ENCODE data around the gene COA1. TPM values are rescaled to one million over a fixed set of nuclear protein-coding genes. Genes with fewer than 3 reads are reported as not detected.
"Not testable (repeated sequence)": the region's sequence is repeated elsewhere in the genome, so short reads cannot be mapped to it uniquely, and the experiment has no call there.

The COA1 gene, protein sequence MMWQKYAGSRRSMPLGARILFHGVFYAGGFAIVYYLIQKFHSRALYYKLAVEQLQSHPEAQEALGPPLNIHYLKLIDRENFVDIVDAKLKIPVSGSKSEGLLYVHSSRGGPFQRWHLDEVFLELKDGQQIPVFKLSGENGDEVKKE
- total RNA-seq, result 43.7 and 56.1 TPM in 2 replicates

DNA sequence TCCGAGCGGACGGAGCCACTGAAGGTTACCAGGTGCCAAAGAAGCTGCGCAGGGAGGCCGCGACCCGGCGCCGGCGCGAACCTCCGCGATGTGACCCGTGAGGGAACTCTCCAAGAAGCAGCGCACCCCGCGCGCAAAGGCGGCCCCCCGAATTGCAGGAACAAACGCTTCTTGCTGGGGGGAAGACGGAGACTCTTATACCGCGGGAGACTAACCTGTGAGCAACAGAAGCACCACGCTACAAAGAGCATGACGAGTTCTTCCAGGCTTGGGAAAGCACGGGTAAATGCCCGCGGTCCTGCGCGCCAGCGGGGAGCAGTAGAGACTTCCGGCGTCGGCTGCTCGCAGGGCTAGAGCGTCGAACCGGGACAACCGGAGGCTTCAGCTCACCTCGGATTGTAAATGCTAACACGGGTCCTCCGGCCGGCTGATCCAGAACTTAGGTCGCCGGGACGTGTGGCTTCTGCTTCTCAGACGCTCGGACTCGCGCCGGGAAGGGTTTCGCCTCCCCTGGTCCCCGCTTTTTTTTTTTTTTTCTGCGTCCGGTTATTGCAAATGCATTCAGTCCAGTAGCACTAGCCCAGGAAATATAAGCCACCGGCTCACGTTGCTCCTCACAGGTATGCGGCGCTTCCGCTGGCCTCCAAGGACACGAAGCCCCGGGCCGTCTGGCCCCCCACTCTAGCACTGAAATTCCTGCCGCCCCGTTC, at the start of gene COA1:
Gene COA1, minus strand, starts transcription at position 310 of the 710 bp plus-strand sequence. CDS start 80,909 bp downstream, outside the sequence.
- DNase-seq (ENCODE audit: low read depth), result peak; percentile 86

DNA sequence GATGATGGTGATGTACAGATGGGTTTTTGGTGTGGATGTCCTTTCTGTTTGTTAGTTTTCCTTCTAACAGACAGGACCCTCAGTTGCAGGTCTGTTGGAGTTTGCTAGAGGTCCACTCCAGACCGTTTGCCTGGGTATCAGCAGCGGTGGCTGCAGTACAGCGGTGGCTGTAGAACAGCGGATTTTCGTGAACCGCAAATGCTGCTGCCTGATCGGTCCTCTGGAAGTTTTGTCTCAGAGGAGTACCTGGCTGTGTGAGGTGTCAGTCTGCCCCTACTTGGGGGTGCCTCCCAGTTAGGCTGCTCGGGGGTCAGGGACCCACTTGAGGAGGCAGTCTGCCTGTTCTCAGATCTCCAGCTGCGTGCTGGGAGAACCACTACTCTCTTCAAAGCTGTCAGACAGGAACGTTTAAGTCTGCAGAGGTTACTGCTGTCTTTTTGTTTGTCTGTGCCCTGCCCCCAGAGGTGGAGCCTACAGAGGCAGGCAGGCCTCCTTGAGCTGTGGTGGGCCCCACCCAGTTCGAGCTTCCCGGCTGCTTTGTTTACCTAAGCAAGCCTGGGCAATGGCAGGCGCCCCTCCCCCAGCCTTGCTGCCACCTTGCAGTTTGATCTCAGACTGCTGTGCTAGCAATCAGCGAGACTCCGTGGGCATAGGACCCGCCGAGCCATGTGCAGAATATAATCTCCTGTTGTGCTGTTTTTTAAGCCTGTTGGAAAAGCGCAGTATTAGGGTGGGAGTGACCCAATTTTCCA, 49.1 kb upstream of the COA1 start:
- not testable (repeated sequence) for DNase-seq (ENCODE audit: low read depth)

DNA sequence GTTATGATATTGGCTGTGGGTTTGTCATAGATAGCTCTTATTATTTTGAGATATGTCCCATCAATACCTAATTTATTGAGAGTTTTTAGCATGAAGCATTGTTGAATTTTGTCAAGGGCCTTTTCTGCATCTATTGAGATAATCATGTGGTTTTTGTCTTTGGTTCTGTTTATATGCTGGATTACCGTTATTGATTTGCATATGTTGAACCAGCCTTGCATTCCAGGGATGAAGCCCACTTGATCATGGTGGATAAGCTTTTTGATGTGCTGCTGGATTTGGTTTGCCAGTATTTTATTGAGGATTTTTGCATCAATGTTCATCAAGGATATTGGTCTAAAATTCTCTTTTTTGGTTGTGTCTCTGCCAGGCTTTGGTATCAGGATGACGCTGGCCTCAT, 45.9 kb upstream of the COA1 start:
- DNase-seq (ENCODE audit: low read depth), result not testable (repeated sequence)

DNA sequence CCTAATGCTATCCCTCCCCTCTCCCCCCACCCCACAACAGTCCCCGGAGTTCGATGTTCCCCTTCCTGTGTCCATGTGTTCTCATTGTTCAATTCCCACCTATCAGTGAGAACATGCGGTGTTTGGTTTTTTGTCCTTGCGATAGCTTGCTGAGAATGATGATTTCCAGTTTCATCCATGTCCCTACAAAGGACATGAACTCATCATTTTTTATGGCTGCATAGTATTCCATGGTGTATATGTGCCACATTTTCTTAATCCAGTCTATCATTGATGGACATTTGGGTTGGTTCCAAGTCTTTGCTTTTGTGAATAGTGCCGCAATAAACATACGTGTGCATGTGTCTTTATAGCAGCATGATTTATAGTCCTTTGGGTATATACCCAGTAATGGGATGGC, 43.9 kb upstream of the COA1 start:
- not testable (repeated sequence) for DNase-seq (ENCODE audit: low read depth)

DNA sequence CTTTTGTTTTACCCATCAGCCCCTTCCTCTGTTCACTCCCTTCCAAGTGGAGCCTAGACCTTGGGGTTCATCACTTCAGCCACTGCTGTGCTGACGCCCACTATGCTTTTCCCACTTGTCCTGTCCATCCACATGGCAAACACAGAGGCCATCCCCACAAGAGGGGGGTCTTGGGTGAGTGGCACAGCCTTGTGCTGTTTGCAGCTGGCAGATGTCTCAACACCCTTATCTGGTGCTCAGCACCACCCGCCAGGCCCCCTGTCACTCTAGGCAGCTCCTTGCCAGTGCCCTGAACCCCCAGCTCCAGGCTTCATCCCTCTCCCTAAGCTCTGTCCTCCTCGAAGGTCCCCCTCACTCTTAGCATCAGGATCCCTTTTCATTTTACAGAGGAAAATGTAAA, 42.2 kb upstream of the COA1 start:
- no peak for DNase-seq (ENCODE audit: low read depth)

DNA sequence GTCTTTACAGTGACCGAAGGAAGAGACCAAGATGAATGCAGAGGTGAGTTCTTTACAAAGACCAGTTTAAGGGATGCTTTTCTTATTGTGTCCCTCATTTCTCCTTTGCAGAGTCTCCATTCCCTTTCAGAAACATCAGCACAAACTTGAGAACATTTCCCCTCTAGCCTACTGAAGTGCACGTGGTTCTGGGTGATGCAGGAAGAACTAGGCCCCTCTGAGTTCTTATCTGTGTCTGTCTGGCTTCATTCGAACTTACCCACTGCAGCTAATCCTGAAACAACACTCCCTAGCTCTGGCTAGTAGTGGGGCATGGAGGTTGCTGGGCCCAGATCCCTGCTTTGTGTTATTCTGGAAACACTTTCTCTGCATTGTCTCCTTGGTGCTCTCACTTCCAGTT, 41.8 kb upstream of the COA1 start:
- DNase-seq (ENCODE audit: low read depth), result no peak

DNA sequence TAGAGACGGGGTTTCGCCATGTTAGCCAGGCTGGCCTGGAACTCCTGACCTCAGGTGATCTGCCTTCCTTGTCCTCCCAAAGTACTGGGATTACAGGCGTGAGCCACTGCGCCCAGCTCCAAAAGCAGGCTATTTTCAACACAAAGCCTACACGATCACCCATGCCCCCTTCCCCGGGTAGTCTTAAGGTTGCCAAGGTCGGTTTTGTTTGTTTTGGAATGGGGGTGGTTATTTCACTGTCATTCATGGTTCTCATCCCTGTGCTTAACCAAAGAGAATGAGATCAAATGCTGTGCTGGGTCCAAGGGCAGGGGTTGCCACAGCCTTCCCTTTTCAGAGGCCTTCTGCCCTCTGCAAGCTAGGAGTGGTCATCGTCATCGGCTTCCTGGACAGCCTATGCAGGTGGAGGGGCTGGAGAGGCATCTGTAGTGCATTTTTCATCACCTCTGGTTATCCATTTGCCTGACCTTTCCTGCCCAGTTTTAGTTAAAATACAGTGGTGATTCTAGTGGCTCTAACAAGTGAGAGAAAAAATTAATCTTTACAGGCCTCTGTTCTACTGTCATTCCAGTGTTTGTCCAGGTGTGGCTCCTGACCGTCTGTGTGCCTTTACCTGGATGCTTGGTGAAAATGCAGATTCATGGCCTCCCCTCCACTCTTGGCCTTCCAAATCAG, 40.6 kb upstream of the COA1 start:
- no peak for DNase-seq (ENCODE audit: low read depth)

DNA sequence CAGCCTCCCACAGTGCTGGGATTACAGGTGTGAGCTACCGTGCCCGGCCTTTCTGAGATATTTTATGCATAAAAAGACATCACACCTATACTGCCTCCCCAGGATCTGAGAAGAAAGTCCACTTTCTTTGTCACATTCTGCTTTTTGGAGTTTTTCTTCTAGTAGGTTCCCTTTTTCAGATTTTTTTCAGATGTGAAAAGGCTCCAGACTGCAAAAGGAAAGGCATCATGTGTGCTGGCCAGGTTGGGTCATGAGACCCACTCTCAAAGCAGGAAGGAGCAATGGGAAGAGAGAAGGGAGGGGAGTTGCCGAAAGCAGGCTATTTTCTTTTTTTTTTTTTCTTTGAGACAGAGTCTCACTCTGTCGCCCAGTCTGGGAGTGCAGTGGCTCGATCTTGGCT, 40.0 kb upstream of the COA1 start:
- DNase-seq (ENCODE audit: low read depth), result no peak

DNA sequence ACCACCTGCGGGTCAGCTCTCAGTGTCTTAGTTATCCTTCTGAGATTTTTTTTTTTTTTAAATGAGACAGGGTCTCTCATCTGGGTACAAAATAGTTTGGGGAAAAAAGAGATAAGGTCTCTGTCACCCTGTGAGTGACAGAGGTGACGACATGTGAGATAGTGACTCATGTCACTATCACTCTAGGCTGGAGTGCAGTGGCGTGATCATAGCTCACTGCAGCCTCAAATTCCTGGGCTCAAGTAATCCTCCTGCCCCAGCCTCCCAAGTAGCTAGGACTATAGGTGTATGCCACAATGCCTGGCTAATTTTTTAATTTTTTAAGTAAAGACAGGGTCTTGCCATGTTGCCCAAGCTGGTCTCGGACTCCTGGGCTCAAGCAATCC, 39.6 kb upstream of the COA1 start:
- no peak for DNase-seq (ENCODE audit: low read depth)

DNA sequence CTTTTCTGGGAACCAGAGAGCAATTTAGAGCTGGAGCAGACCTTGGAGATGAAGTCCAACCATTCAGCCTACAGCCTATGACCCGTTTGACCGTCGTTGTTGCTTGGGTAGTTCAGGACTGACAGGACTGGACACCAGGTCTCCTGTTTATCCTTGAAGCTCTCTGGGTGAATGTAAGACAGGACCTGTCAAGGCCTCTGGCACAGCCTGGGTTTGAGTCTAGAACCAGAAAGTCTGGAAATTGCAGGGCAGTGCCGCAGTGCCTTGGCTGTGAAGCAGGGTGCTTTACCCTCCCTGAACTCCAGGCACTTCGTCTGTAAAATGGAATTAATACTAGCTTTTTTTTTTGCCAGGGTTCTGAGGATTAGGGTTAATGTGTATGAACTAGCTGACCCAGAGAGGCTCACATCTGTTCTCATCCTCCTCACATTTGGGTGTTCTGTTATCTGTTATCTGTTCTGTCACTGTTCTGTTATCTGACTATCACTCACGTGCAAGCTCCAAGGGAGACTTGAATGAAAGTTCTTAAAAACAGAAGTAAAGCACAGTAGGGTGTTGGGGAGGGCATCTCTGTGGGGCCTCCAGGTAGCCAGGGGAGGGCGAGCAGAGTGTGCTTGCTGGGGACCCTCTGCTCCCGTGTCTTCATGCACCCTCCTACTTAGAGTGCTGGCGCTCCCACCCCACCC, 39.0 kb upstream of the COA1 start:
- no peak for DNase-seq (ENCODE audit: low read depth)

DNA sequence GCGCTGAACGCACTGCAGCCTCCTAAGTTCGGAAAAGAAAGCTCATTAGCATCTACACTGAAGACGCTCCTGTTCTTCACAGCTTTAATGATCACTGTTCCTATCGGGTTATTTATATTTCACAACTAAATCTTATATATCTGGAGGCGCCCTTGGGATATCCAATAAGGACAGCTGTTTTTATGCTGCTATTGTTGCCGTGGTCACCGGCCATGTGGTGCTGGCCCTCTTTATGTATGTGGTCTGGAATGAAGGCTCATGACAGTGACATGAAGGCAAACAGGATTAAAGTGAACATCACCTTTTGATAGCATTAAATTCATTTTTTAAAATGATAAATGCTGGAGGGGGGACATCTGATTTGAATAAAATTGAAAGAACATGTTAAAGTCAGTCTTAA, 38.0 kb upstream of the COA1 start:
- DNase-seq (ENCODE audit: low read depth), result no peak

DNA sequence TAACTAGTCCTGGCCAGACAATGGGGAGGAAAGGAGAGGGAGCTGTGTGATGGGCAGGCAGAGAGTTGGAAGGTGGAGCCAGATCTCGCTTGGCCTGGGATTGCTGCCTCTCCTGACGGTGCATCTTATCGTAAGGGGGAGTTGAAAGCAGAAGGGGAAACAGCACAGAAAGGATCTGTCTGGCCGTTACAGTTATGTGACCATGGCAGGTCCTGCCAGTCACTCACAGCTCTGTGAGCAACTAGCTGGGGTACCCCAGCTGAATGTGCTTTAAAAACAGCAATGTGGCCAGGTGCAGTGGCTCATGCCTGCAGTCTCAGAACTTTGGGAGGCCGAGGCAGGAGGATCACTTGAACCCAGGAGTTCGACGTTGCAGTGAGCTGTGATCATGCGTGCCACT, 37.2 kb upstream of the COA1 start:
- DNase-seq (ENCODE audit: low read depth), result no peak

DNA sequence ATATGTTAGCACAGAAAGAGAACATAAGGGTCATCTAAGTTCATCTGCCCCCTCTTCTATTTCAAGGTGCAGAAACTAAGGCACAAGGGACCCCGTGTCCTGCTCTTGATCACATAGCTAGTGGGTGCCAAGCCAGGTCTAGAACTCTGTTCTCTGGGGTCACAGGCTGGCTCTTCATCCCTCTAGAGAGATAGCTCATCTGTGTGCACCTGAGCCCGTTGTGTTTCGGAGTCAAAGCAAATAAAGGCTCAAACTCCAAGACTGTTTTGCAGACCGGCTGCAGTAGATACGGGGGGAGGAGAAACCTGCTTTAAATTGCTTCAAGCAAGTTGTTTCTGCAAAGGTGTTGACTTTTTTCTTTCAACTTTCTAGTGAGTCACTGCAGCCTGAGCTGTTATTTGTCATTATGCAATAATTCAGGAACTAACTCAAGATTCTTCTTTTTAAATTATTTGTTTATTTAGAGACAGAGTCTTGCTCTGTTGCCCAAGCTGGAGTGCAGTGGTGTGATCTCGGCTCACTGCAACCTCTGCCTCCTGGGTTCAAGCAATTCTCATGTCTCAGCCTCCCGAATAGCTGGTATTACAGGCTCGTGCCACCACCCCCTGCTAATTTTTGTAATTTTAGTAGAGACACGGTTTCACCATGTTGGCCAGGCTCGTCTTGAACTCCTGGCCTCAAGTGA, 35.6 kb upstream of the COA1 start:
- DNase-seq (ENCODE audit: low read depth), result peak; percentile 97

DNA sequence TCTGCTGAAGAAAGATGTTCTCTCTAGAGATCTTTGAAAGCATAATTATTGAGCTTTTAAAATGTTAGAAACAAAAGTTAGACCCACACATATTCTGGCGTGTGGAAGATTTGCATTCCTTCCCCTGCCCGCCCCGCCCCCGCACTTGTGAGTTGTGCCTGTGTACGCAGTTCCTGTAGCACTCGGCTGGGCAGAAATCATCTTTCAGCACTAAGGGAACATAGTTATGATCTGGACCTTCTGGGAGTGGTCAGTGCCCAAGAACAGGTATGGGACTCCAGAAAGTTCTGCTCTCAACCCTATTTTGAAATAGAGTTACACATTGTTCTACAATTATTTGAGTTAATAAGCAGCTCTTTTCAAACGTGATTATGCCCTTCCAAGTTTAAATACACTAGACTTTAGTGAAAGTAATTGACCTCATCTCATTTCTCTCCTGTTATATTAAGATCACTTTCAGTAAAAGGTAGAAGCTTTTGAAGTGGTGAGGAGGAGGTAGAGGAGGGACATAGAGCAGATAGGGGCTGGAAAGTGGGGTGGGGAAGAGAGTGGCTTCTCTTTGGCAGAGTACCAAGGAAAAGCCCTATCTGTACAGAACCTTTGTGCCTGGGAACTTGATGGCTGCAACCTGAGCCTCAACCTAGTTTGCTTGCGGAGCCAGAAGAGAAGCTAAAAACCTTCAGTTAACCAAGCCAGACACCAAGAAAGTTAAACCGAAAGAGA, 34.9 kb upstream of the COA1 start:
- peak; percentile 52 for DNase-seq (ENCODE audit: low read depth)

DNA sequence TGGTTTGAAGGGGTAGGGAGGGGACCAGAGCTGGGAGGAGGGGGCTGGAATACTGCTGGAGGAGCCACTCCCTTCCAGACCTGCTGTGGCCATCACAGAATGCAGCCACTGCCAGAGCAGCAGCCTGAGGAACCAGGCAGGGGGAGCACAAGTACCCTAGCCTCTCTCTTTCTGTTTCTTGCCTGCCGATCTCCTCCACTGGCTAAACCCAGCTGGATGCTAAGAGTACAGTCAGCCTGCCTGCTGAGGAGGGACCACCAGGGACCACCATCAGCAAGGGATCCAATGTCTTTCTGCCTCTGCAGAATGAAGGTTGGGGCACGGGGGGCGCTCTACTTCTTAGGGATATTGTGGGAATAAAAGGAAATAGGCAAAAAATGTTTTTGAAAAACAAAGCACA, 33.9 kb upstream of the COA1 start:
- no peak for DNase-seq (ENCODE audit: low read depth)

DNA sequence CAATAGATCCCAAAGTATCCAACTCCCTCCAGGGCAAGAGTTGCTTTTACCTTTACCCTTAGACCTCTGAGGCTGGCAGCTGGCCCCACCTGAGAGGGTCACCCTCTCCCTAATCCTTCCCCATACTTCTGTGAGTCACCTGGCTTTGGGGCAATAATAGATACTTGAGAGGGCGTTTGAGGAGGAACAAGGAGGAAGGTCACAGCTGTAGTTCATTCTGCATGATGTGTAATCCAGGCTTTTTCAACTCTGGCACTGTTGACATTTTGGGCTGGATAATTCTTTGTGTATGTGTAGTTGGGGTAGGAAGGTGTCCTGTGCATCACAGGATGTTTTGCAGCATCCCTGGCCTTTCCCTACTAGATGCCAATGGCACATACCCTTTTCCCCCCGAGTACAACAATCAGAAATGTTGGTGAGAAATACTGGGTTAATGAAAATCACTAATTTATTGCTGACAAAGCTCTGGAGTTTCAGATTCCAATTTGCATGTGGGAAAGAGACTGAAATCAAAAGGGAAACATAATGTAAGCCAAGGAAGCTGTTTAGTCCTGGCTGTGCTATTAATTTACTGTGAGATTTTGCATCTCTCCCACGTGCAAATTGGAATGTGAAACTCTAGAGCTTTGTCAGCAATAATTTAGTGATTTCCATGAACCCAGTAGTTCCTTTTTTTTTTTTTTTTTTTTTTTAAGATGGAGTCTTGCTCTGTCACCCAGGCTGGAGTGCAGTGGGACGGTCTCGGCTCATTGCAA, 32.8 kb upstream of the COA1 start:
- no peak for DNase-seq (ENCODE audit: low read depth)

DNA sequence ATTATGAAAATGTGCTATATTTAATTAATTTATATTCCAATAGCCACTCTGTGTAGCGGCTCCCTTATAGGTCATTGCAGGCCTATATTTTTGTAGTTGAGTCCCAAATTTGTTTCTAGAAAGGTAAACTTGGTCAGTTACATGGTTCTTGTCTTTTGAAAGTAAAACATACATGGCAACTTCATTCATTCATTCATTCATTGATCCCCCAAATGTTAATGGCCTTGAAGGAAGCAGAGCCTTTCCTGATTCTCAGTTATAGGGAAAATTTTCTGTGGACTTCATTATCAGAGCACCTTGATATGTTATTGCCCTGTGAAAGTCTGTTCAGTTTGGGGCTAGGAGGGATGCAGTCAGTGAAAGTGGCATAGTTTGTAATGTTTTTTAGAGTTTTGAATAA, 32.1 kb upstream of the COA1 start:
- no peak for DNase-seq (ENCODE audit: low read depth)

DNA sequence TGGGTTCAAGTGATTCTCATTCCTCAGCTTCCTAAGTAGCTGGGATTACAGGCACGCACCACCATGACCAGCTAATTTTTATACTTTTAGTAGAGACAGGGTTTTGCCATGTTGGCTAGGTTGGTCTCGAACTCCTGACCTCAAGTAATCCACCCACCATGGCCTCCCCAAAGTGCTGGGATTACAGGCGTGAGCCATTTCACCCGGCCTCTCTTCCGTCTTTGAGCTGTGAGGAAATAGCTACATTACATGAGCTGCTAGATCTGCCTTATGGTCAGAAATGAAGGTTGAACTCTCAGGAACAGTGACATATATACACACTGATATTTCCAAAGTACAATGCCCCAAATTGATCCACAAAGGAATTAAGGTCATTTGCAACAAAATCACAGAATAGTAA, 31.5 kb upstream of the COA1 start:
- DNase-seq (ENCODE audit: low read depth), result no peak

DNA sequence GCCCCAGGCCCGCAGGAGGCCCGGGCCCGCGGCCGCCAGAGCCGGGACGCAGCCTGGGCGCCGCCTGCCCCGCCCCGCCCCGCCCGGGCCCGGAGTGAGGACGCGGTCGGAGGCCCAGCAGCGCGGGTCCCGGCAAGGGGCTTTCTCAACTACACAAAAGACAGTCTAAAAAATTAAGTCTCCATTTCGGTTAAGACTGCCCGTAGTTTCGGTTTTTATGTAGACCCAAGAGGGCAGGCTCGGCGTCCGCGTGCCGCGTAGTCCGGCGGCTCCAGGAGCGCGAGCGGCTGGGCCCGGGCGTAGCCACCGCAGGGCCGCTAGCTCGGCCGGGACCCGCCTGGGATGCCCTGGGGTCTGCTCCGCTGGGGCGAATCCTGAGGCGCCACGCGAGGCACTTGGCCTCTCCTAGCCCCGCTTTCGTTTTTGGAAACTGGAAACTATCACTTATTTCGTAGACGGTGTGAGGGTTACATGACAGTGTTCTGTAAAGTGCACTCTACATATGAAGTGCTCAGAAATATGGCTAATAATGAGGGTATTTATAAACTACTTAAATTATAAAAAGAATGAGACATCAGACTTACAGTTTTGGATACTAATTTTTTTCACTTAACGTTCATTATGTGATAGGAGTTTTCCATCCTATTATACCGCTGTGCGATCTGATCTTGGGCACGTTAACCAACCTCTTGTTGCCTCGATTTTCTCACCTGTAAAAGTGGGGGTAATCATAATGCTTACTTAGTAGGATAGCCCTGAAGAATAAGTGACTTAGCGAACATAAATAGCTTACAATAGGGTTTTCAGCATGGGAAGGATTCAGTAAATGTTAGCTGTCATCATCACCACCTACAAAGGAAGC, 29.7 kb upstream of the COA1 start:
- no peak for DNase-seq (ENCODE audit: low read depth)
